Stomach (tissue), 9 donors: ENCODE data around the gene PSMG1. TPM values are rescaled to one million over a fixed set of nuclear protein-coding genes. Genes with fewer than 3 reads are reported as not detected.

Source experiments
- DNase-seq, 2 donors: peaks; one replicate each; pipeline versions ENCODE4 v3.0.0 to v3.0.0-alpha.2; 2013 to 2019
- H3K27ac ChIP-seq, 5 donors: fragments of 200-600 bp in 4 of 5; sonication (generic) in 4 of 5; one replicate each; pipeline ENCODE4 v1.5.1; 2013 to 2019; ENCODE audit warnings: mild to moderate bottlenecking in 1 of 5, moderate library complexity in 1 of 5
- H3K27me3 ChIP-seq, 3 donors: fragments of 200-600 bp; sonication (generic); one replicate each; pipeline ENCODE4 v1.5.1; 2017 to 2019; ENCODE audit warnings: mixed run types in 1 of 3
- H3K36me3 ChIP-seq, 4 donors: fragments of 200-600 bp; sonication (generic); 1 replicate in 3 of 4; 2 replicates in 1 of 4; pipeline ENCODE4 v1.5.1; 2016 to 2019
- H3K4me1 ChIP-seq, 4 donors: fragments of 200-600 bp; sonication (generic); one replicate each; pipeline ENCODE4 v1.5.1; 2016 to 2019
- H3K4me3 ChIP-seq, 4 donors: fragments of 200-600 bp; sonication (generic) in 3 of 4; one replicate each; pipeline ENCODE4 v1.5.1; 2016 to 2019; ENCODE audit warnings: mild to moderate bottlenecking in 1 of 4
- H3K9me3 ChIP-seq, 4 donors: fragments of 200-600 bp; sonication (generic); one replicate each; pipeline ENCODE4 v1.5.1; 2016 to 2019
- EP300 ChIP-seq: sonication (generic); formaldehyde crosslinking; IDR thresholded peaks from one replicate; pipeline ENCODE4 v1.6.1; 2017; ENCODE audit warnings: antibody characterized with exemption
- POLR2A ChIP-seq, 4 donors: fragments of 450-650 bp; IDR thresholded peaks; one replicate each; pipeline ENCODE4 v1.6.1; 2016; ENCODE audit warnings: antibody characterized with exemption in 4 of 4, control low read depth in 2 of 4, mild to moderate bottlenecking in 1 of 4, moderate library complexity in 1 of 4
- POLR2AphosphoS5 ChIP-seq, 3 donors: sonication (generic); formaldehyde crosslinking; IDR thresholded peaks; one replicate each; pipeline ENCODE4 v1.6.1; 2016; ENCODE audit warnings: antibody characterized with exemption in 3 of 3
- WGBS, 5 donors: extraction: QIAGEN DNeasy Blood & Tissue Kit in 3 of 5; methylation state at CpG; one replicate each; pipeline versions ENCODE4 v1.1.5 to v1.1.7; 2013 to 2018; 5-methylcytosine and 5-hydroxymethylcytosine counted together
- intact Hi-C: fragments of 100-400 bp; cut with DNase I; formaldehyde crosslinking; loops from one replicate; pipeline ENCODE4 v1.15.1; 2023; ENCODE audit warnings: low total_unique reads
- polyA plus RNA-seq, 3 donors: library from polyadenylated mRNA; stranded (reverse); fragments of 200-250 nt; gene quantifications; one replicate each; pipeline ENCODE4 v1.2.3, GENCODE V29; 2013
- total RNA-seq, 5 donors: library from RNA; depleted of rRNA; stranded (reverse); fragments of >200 nt; gene quantifications; one replicate each; pipeline versions ENCODE4 v1.1.0 to v1.2.3, GENCODE V29; 2014 to 2016
- TF ChIP-seq, protein P1 (sequence below), 7 experiments: fragments of 450-650 bp in 4 of 7; fragments of 200-600 bp in 3 of 7; sonication (generic) in 3 of 7; IDR thresholded peaks; one replicate each; pipeline ENCODE4 v1.5.1; 2016 to 2019; ENCODE audit warnings: antibody characterized with exemption in 7 of 7, control low read depth in 2 of 7, mild to moderate bottlenecking in 1 of 7
- donor health status: healthy with polysubstance abuse.
- donor health status: Bipolar disorder and iron deficiency.
- donor health status: healthy.

The PSMG1 gene
- total and polyA plus RNA-seq, 8 donors: 11.6 to 53.2 (median 32.5) TPM; not detected in 1

DNA sequence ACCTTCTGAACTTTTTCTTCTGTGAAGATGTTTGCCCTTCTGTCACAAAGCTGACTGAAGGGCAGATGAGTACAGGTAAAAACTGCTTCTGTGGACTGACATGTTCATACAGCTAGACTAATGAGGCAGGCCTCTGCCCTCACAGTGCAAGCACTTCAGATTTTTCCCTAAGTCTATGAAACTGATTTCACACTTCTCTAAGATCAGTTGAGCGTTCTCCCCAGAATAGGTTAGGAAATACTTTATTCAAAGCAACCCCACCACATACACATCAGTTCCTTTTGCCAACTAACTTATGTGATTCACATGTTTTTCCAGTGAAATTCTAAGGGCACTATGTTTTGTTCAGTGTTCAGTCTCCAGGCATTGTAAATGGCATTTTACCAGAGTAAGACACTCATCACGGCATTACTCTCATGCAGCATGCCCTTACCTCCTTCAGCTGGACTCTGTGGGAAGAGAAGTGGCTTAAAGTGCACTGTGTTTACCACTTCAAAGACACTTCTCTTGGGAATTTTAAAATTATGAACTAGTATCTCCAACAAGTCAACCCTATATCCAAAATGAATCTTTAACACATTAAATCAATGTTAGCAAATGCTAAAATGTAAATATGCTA is 5.4 kb upstream of the PSMG1 start:
- peaks cover 0 to 10% (median 7%) of the 10 kb centered on the region in 4 donors for H3K4me1 ChIP-seq
- 88 to 98% (median 95%) methylated on average over 2 of the region's 2 CpGs for WGBS, 5 donors
- DNase-seq: no peak
- no peak overlapping the region for H3K4me3 ChIP-seq
- no peak for TF ChIP-seq POLR2AphosphoS5 (IDR thresholded peaks at IDR 0.05)
- TF ChIP-seq, protein P1, sequence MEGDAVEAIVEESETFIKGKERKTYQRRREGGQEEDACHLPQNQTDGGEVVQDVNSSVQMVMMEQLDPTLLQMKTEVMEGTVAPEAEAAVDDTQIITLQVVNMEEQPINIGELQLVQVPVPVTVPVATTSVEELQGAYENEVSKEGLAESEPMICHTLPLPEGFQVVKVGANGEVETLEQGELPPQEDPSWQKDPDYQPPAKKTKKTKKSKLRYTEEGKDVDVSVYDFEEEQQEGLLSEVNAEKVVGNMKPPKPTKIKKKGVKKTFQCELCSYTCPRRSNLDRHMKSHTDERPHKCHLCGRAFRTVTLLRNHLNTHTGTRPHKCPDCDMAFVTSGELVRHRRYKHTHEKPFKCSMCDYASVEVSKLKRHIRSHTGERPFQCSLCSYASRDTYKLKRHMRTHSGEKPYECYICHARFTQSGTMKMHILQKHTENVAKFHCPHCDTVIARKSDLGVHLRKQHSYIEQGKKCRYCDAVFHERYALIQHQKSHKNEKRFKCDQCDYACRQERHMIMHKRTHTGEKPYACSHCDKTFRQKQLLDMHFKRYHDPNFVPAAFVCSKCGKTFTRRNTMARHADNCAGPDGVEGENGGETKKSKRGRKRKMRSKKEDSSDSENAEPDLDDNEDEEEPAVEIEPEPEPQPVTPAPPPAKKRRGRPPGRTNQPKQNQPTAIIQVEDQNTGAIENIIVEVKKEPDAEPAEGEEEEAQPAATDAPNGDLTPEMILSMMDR (IDR thresholded peaks at IDR 0.05): no peak
- TF ChIP-seq EP300: no peak
- no peak for TF ChIP-seq POLR2A (IDR thresholded peaks at IDR 0.05)
- H3K36me3 ChIP-seq: peaks cover 0 to 8% (median 6%) of the 10 kb centered on the region in 4 donors
- no peaks in the 10 kb centered on the region for H3K9me3 ChIP-seq
- no peaks in the 10 kb centered on the region for H3K27me3 ChIP-seq
- intact Hi-C loops: no loop called here
- H3K27ac ChIP-seq: no peak overlapping the region

DNA sequence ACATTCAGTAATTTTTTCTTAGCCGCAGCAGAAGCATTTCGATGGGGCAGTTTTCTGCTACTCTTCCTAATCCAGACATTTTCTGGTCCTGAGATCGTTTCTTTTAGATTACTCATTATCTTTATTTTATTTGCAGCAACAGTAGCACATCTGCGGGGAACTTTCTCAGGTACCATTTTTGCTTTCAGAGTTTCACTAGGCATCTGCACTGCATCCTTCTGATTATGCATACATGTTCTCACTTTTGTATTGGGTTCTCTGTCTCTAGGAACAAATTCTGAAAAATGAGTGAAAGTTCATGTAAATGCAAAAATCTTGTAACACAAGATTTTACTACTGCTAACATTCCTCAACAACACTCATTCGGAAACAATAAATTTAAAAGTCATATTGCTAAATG is 3.9 kb upstream of the PSMG1 start:
- Histone ChIP-seq H3K9me3 (no peaks in the 10 kb centered on the region), H3K4me1 (peaks cover 9 to 16% (median 12%) of the 10 kb centered on the region in 4 donors), H3K36me3 (peaks cover 0 to 5% (median 0%) of the 10 kb centered on the region in 4 donors), H3K27me3 (no peaks in the 10 kb centered on the region), H3K4me3 (no peak overlapping the region), H3K27ac (no peak overlapping the region)
- 72 to 84% (median 76%) methylated on average over 5 of the region's 5 CpGs for WGBS, 5 donors
- TF ChIP-seq, protein P1 (IDR thresholded peaks at IDR 0.05): no peak
- TF ChIP-seq POLR2AphosphoS5 (IDR thresholded peaks at IDR 0.05) (no peak), POLR2A (IDR thresholded peaks at IDR 0.05) (no peak), EP300 (no peak)
- intact Hi-C loops: no loop called here
- no peak for DNase-seq

DNA sequence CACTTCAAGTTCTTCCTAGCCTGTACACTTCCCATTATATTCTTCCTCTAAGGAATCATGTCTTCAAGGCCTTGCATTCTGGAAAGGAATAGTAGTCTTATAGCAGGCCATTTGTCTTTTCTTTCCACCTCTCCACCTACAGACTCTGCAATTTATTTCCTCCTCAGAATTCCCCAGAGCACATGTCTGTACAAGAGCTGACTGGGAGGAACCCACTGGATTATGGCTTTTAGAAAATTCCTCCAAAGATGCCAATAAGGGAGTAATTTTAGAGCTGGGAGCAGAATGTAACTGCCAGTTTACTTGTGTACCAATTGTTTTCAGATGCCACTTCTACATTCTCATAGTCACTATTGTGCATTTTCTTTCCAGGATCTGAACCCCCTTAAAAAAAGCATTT is 3.4 kb upstream of the PSMG1 start:
- intact Hi-C loops: no loop called here
- TF ChIP-seq EP300: no peak
- no peak for TF ChIP-seq POLR2A (IDR thresholded peaks at IDR 0.05)
- TF ChIP-seq POLR2AphosphoS5 (IDR thresholded peaks at IDR 0.05): no peak
- TF ChIP-seq, protein P1 (IDR thresholded peaks at IDR 0.05): no peak
- DNase-seq: no peak
- H3K36me3 ChIP-seq: peaks cover 0 to 2% (median 0%) of the 10 kb centered on the region in 4 donors
- H3K4me1 ChIP-seq: peaks cover 13 to 21% (median 17%) of the 10 kb centered on the region in 4 donors
- no peaks in the 10 kb centered on the region for H3K27me3 ChIP-seq
- no peaks in the 10 kb centered on the region for H3K9me3 ChIP-seq
- no peak overlapping the region for H3K27ac ChIP-seq
- H3K4me3 ChIP-seq: no peak overlapping the region

DNA sequence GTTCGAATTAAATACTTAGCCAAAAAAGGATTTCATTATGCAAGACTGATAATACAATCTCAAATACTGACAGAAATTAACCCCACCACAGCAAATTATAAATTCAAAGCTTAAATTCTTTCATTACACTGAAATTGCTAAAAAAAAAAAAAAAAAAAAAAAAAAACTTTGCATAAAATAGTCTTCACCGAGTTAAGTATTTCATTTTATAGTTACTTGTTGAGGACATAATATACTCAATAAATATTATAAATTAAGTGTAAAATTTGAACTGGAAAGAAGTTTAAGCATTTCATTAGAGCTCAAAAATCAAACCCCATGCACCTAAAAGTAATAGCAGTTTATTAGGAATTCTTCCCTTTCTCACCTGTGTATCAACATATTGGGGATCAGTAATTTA is 1.9 kb upstream of the PSMG1 start:
- no peak overlapping the region for H3K27ac ChIP-seq
- H3K27me3 ChIP-seq: no peaks in the 10 kb centered on the region
- peaks cover 13 to 28% (median 20%) of the 10 kb centered on the region in 4 donors for H3K4me1 ChIP-seq
- TF ChIP-seq POLR2AphosphoS5 (IDR thresholded peaks at IDR 0.05) (no peak), EP300 (no peak), POLR2A (IDR thresholded peaks at IDR 0.05) (no peak)
- TF ChIP-seq, protein P1 (IDR thresholded peaks at IDR 0.05): no peak
- DNase-seq: no peak
- peaks cover 0 to 1% (median under 1%) of the 10 kb centered on the region in 4 donors for H3K36me3 ChIP-seq
- WGBS, 5 donors: 66 to 91% (median 71%) methylated on average over 2 of the region's 2 CpGs
- H3K4me3 ChIP-seq: no peak overlapping the region
- intact Hi-C loops: no loop called here
- H3K9me3 ChIP-seq: no peaks in the 10 kb centered on the region
